GM12875 (cell line): ENCODE results near the gene CLK4.

ENCODE experiments used
- H3K4me3 ChIP-seq: one replicate; pipeline ENCODE4 v1.5.1; 2011; ENCODE audit warnings: low read depth, low read length, control low read depth
- CTCF ChIP-seq: IDR thresholded peaks from 2 replicates; pipeline ENCODE4 v1.5.1; 2011; ENCODE audit warnings: low read depth, mild to moderate bottlenecking, control low read depth, inconsistent platforms, low read length, moderate library complexity, borderline replicate concordance; ENCODE audit not compliant: insufficient read depth

The CLK4 gene

GRCh38 chr5:178581621-178582020, 45.2 kb downstream of the CLK4 start:
- TF ChIP-seq CTCF = no peak
- no peak overlapping the region for H3K4me3 ChIP-seq

- H3K4me3 ChIP-seq = no peak overlapping the region
- no peak for TF ChIP-seq CTCF
Observed at GRCh38 chr5:178580271-178580955, 46.4 kb downstream of the CLK4 start.

- TF ChIP-seq CTCF = no peak
Observed at GRCh38 chr5:178577944-178578343, 48.9 kb downstream of the CLK4 start.

GRCh38 chr5:178577376-178577839, 49.4 kb downstream of the CLK4 start:
- H3K4me3 ChIP-seq = no peak overlapping the region
- TF ChIP-seq CTCF = no peak

More at GRCh38 chr5:178577944-178578343, 48.9 kb downstream of the CLK4 start:
- H3K4me3 ChIP-seq = no peak overlapping the region

- H3K4me3 ChIP-seq = no peak overlapping the region
Observed at GRCh38 chr5:178576591-178577351, 50.1 kb downstream of the CLK4 start.

GRCh38 chr5:178573216-178573615, 53.6 kb downstream of the CLK4 start:
- TF ChIP-seq CTCF = no peak
- no peak overlapping the region for H3K4me3 ChIP-seq

More at GRCh38 chr5:178576591-178577351, 50.1 kb downstream of the CLK4 start:
- TF ChIP-seq CTCF = no peak
